Measurements from ENCODE around the gene YBEY. TPM values are rescaled to one million over a fixed set of nuclear protein-coding genes. Genes with fewer than 3 reads are reported as not detected.

YBEY gene
- total RNA-seq, 2 donors from 2014 or later: 28.5 to 30.0 TPM

DNA sequence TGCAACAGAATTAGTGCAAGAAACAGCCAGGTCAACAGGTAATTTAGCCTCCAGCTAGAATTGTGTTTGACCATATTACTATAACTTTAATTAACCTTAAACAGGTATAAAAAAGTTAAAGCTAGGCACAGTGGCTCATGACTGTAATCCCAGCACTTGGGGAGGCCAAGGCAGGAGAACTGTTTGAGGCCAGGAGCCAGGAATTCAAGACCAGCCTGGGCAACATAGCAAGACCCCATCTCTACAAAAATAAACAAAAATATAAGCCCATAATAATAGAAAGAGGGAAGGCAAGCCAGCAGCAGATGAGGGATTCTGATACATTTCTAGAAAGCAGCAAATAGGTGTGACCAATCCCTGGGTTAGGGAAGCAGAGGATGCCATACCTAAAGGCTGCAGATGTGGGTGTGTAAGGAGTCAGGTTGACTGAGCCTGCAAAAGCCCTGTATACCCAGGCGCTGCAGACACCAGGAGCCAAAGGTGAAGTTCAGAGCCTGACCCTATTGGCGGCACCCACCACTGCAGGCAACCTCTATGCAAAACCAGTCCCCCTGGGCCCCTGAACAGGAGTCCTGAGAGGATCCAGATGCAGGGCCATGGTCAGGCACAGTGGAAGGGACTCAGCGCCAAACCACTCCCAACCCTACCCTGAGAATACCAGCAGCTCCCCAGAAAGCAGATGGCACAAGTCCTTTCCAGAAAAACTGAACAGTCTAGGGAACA, 38.3 kb upstream of the YBEY start:
- TF ChIP-seq POLR2A (IDR thresholded peaks at IDR 0.05) (no peak), POLR2AphosphoS5 (IDR thresholded peaks at IDR 0.05) (no peak)
- TF ChIP-seq, protein P1, sequence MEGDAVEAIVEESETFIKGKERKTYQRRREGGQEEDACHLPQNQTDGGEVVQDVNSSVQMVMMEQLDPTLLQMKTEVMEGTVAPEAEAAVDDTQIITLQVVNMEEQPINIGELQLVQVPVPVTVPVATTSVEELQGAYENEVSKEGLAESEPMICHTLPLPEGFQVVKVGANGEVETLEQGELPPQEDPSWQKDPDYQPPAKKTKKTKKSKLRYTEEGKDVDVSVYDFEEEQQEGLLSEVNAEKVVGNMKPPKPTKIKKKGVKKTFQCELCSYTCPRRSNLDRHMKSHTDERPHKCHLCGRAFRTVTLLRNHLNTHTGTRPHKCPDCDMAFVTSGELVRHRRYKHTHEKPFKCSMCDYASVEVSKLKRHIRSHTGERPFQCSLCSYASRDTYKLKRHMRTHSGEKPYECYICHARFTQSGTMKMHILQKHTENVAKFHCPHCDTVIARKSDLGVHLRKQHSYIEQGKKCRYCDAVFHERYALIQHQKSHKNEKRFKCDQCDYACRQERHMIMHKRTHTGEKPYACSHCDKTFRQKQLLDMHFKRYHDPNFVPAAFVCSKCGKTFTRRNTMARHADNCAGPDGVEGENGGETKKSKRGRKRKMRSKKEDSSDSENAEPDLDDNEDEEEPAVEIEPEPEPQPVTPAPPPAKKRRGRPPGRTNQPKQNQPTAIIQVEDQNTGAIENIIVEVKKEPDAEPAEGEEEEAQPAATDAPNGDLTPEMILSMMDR (IDR thresholded peaks at IDR 0.05): no peak
- H3K27me3 ChIP-seq (replicated peaks; ENCODE audit: insufficient read depth): no peaks in the 10 kb centered on the region

DNA sequence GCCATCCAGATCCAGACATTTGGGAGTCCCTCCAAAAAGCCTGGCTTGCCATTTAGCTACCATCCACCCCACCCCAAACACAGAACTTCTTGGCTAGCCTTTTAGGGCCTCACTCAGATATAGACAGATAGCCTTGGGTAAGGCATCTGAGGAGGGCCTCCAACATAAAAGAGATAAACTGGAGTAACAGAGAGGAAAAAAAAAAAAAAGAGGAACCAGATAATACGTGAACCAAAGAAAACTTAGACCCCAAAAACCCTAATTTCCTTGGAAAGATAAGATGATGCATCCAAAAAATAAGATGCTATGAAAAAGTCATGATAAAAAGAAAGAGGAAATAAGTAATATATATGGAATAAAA, 37.7 kb upstream of the YBEY start:
- Histone ChIP-seq H3K4me1 (replicated peaks) (no peaks in the 10 kb centered on the region), H3K27me3 (replicated peaks; ENCODE audit: insufficient read depth) (no peaks in the 10 kb centered on the region), H3K9me3 (no peaks in the 10 kb centered on the region), H3K4me3 (no peak overlapping the region), H3K27ac (no peak overlapping the region), H3K36me3 (peaks cover 13 to 20% of the 10 kb centered on the region in 2 donors)
- WGBS: 91% methylated on average over 1 of the region's 1 CpG
- TF ChIP-seq POLR2A (IDR thresholded peaks at IDR 0.05) (no peak), POLR2AphosphoS5 (IDR thresholded peaks at IDR 0.05) (no peak)
- TF ChIP-seq, protein P1 (IDR thresholded peaks at IDR 0.05): no peak
- intact Hi-C loops (cut with DNase I): no loop called here
- DNase-seq (ENCODE audit: low spot score): no peak

More for the DNA sequence above, 38.3 kb upstream of the YBEY start:
- intact Hi-C loops (cut with DNase I): no loop called here
- H3K4me1 ChIP-seq (replicated peaks): no peaks in the 10 kb centered on the region
- WGBS: 100% methylated on average over 3 of the region's 3 CpGs
- peaks cover 13 to 19% of the 10 kb centered on the region in 2 donors for H3K36me3 ChIP-seq
- no peak overlapping the region for H3K4me3 ChIP-seq
- H3K9me3 ChIP-seq: no peaks in the 10 kb centered on the region
- no peak overlapping the region for H3K27ac ChIP-seq
- DNase-seq (ENCODE audit: low spot score): no peak

DNA sequence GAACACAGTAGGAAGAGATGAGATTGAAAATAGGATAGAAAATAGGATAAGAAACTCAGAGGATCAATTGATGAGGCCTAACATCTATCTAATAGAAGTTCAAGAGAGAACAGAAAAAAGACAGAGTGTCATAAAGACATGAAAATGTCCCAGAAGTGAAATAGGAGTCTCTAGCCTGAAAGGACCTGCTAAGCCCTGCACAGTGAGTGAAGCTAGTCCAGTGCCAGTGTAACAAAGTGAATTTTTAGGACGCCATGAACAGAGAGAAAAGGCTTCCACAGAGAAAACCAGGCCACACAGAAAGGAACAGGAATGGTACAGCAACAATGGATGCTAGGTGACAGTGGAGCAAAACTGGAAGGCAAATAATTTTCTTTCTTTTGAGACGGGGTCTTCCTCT, 37.3 kb upstream of the YBEY start:
- Histone ChIP-seq H3K4me1 (replicated peaks) (no peaks in the 10 kb centered on the region), H3K27me3 (replicated peaks; ENCODE audit: insufficient read depth) (no peaks in the 10 kb centered on the region), H3K9me3 (no peaks in the 10 kb centered on the region), H3K4me3 (no peak overlapping the region), H3K27ac (no peak overlapping the region), H3K36me3 (peaks cover 13 to 23% of the 10 kb centered on the region in 2 donors)
- TF ChIP-seq POLR2A (IDR thresholded peaks at IDR 0.05) (no peak), POLR2AphosphoS5 (IDR thresholded peaks at IDR 0.05) (no peak)
- TF ChIP-seq, protein P1 (IDR thresholded peaks at IDR 0.05): no peak
- DNase-seq (ENCODE audit: low spot score): no peak
- intact Hi-C loops (cut with DNase I): no loop called here
- WGBS: 95% methylated on average over 2 of the region's 2 CpGs

DNA sequence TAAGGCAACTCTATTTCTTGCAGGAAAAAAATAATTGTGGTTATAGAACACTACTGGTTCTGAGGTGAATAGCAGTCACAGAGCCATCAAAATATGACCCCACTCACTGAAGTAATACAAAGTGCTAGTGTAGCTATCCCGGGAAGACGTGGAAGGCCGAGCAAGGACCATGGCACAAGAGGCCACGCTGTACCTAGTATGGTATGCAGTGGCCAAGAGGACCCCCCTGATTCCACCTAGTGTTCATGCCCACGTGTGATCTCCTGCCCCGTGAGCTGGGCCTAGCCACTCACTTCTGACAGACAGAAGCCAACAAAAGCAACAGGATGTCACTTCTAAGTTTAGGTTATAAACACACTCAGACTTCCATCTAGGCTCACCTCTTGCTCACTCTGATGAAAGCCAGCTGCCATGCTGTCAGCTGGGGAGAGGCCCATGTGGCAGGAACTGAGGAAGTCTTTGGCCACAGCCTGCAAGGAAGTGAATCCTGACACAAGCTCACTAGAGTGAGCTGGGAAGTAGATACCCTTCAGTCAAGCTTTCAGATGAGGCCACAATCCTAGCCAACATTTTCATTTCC, 35.9 kb upstream of the YBEY start:
- no peak overlapping the region for H3K4me3 ChIP-seq
- intact Hi-C loops (cut with DNase I): no loop called here
- H3K36me3 ChIP-seq: peaks cover 16 to 24% of the 10 kb centered on the region in 2 donors
- H3K9me3 ChIP-seq: no peaks in the 10 kb centered on the region
- TF ChIP-seq, protein P1 (IDR thresholded peaks at IDR 0.05): no peak
- TF ChIP-seq POLR2AphosphoS5 (IDR thresholded peaks at IDR 0.05): no peak
- TF ChIP-seq POLR2A (IDR thresholded peaks at IDR 0.05): no peak
- no peaks in the 10 kb centered on the region for H3K27me3 ChIP-seq (replicated peaks; ENCODE audit: insufficient read depth)
- 78% methylated on average over 6 of the region's 6 CpGs for WGBS
- H3K27ac ChIP-seq: no peak overlapping the region
- no peaks in the 10 kb centered on the region for H3K4me1 ChIP-seq (replicated peaks)
- no peak for DNase-seq (ENCODE audit: low spot score)

DNA sequence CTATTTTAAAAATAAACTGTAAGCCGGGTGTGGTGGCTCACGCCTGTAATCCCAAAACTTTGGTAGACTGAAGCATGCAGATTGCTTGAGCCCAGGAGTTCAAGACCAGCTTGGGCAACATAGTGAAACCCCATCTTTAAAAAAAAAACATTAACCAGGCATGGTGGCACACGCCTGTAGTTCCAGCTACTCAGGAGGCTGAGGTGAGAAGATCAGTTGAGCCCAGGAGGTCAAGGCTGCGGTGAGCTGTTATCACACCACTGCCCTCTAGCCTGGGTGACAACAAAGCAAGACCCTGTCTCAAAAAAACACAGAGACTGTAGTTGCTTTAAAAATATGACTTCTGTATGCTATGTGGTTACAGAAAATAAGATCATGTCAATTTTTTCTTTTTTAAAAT, 33.3 kb upstream of the YBEY start:
- Histone ChIP-seq H3K4me1 (replicated peaks) (no peaks in the 10 kb centered on the region), H3K9me3 (no peaks in the 10 kb centered on the region), H3K27ac (no peak overlapping the region), H3K36me3 (peaks cover 21 to 29% of the 10 kb centered on the region in 2 donors), H3K4me3 (no peak overlapping the region), H3K27me3 (replicated peaks; ENCODE audit: insufficient read depth) (no peaks in the 10 kb centered on the region)
- intact Hi-C loops (cut with DNase I): no loop called here
- 94% methylated on average over 4 of the region's 4 CpGs for WGBS
- TF ChIP-seq, protein P1 (IDR thresholded peaks at IDR 0.05): no peak
- TF ChIP-seq POLR2A (IDR thresholded peaks at IDR 0.05): no peak
- DNase-seq (ENCODE audit: low spot score): no peak
